Testis (tissue), 2 donors: Measurements from ENCODE around the gene VANGL2.

Experiments
- POLR2A ChIP-seq: fragments of 450-650 bp; IDR thresholded peaks from one replicate; pipeline ENCODE4 v1.6.1; 2017; ENCODE audit warnings: antibody characterized with exemption, mild to moderate bottlenecking, moderate library complexity
- TF ChIP-seq, protein P1 (sequence below), 3 experiments: fragments of 450-650 bp in 2 of 3; fragments of 200-600 bp in 1 of 3; sonication (generic) in 1 of 3; IDR thresholded peaks; one replicate each; pipeline ENCODE4 v1.5.1; 2016 to 2019; ENCODE audit warnings: antibody characterized with exemption in 3 of 3, mild to moderate bottlenecking in 2 of 3, moderate library complexity in 1 of 3

DNA sequence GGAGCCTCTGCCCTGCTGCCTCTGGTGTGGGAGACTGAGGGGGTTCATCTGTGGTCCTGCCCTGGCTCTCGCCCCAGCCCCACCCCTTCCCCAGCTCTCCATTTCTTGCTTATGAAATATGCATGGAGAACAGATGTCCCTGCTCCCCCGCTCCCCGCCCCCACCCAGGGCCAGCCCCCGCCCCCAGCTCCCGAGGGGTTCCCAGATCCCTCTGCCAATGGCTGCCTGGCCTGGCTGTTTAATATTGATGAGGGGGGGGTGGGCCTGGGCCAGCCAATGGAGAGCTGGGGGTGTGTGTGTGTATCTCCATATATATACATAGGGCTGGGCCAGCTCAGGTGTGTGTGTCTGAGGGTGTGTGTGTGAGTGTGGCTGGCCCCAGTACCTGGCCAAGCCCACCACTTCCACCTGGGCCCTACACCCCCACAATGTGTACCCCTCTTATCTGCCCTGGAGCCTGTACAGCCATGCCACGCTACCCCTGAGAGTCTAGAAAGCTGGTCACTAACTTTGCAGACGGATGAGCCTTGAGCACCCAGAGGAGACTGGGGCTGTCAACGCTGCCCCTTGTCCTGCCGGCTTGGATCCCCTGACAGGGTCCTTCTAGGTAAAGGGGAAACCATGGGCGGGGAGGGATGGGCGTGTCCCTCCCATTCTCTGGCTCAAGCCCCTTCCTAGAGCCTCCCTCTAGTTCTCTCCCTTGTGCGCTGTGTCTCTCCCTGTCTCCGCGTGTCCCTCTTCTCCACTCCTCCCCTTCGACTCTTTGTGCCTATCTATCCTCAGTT is 33.4 kb upstream of the VANGL2 start, which contains the start of gene NHLH1:
- TF ChIP-seq, protein P1, sequence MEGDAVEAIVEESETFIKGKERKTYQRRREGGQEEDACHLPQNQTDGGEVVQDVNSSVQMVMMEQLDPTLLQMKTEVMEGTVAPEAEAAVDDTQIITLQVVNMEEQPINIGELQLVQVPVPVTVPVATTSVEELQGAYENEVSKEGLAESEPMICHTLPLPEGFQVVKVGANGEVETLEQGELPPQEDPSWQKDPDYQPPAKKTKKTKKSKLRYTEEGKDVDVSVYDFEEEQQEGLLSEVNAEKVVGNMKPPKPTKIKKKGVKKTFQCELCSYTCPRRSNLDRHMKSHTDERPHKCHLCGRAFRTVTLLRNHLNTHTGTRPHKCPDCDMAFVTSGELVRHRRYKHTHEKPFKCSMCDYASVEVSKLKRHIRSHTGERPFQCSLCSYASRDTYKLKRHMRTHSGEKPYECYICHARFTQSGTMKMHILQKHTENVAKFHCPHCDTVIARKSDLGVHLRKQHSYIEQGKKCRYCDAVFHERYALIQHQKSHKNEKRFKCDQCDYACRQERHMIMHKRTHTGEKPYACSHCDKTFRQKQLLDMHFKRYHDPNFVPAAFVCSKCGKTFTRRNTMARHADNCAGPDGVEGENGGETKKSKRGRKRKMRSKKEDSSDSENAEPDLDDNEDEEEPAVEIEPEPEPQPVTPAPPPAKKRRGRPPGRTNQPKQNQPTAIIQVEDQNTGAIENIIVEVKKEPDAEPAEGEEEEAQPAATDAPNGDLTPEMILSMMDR (IDR thresholded peaks at IDR 0.05): no peak
- no peak for TF ChIP-seq POLR2A
